NCI-H2107 treated with DMSO at 0.1 percent for 48 hours (cell line): ENCODE measurements around the gene TESPA1.
"Not testable (repeated sequence)": the region's sequence is repeated elsewhere in the genome, so short reads cannot be mapped to it uniquely, and the experiment has no call there.

Experiments used
- DNase-seq: peaks from one replicate; lab custom pipeline; 2025; ENCODE audit not compliant: unreplicated experiment; lab: John Stamatoyannopoulos, UW

TESPA1 gene

GRCh38 chr12:54986773-54987172, 2.2 kb upstream of the TESPA1 start:
- DNase-seq = not testable (repeated sequence)

- DNase-seq = no peak
Measured at GRCh38 chr12:54983536-54984101, 943 bp downstream of the TESPA1 start.

- no peak for DNase-seq
Measured at GRCh38 chr12:54981796-54982195, 2.8 kb downstream of the TESPA1 start.

- DNase-seq = no peak
Measured at GRCh38 chr12:54980341-54980740, 4.2 kb downstream of the TESPA1 start.

- no peak for DNase-seq
Measured at GRCh38 chr12:54977857-54978256, 6.7 kb downstream of the TESPA1 start.

GRCh38 chr12:54977155-54977554, 7.4 kb downstream of the TESPA1 start:
- DNase-seq = no peak

GRCh38 chr12:54975875-54976274, 8.7 kb downstream of the TESPA1 start:
- DNase-seq = no peak

- DNase-seq = no peak
Measured at GRCh38 chr12:54975272-54975671, 9.3 kb downstream of the TESPA1 start.

GRCh38 chr12:54974279-54974678, 10.3 kb downstream of the TESPA1 start:
- DNase-seq = no peak

- DNase-seq = no peak
Measured at GRCh38 chr12:54973556-54973955, 11.0 kb downstream of the TESPA1 start.

GRCh38 chr12:54970741-54971140, 13.8 kb downstream of the TESPA1 start:
- DNase-seq = no peak

- no peak for DNase-seq
Measured at GRCh38 chr12:54968181-54968730, 16.3 kb downstream of the TESPA1 start.

GRCh38 chr12:54967461-54967860, 17.1 kb downstream of the TESPA1 start:
- no peak for DNase-seq

GRCh38 chr12:54961190-54961589, 23.4 kb downstream of the TESPA1 start:
- DNase-seq = no peak

GRCh38 chr12:54959291-54960018, 25.1 kb downstream of the TESPA1 start:
- no peak for DNase-seq

- DNase-seq = peak; percentile 61
Measured at GRCh38 chr12:54958048-54958658, 26.4 kb downstream of the TESPA1 start.

GRCh38 chr12:54956818-54957641, 27.5 kb downstream of the TESPA1 start:
- no peak for DNase-seq

GRCh38 chr12:54956322-54956721, 28.2 kb downstream of the TESPA1 start:
- no peak for DNase-seq

GRCh38 chr12:54954801-54955200, 29.8 kb downstream of the TESPA1 start:
- no peak for DNase-seq

- no peak for DNase-seq
Measured at GRCh38 chr12:54954228-54954627, 30.3 kb downstream of the TESPA1 start.

- DNase-seq = no peak
Measured at GRCh38 chr12:54950071-54950727, 34.4 kb downstream of the TESPA1 start.
